GM12873 (cell line): Measurements from ENCODE around the gene GSTT4.

Experiments used
- CTCF ChIP-seq: IDR thresholded peaks from 2 replicates; pipeline ENCODE4 v1.5.1; 2012; ENCODE audit warnings: low read depth, mild to moderate bottlenecking, moderate library complexity, low read length, control low read depth; ENCODE audit not compliant: insufficient read depth; ENCODE audit errors: missing control alignments

The GSTT4 gene

GRCh38 chr22:24009227-24010017, 4.2 kb upstream of the GSTT4 start:
- TF ChIP-seq CTCF = no peak

- TF ChIP-seq CTCF = no peak
Measured at GRCh38 chr22:24008381-24009226, 3.4 kb upstream of the GSTT4 start.

- TF ChIP-seq CTCF = no peak
Measured at GRCh38 chr22:24008022-24008283, 2.7 kb upstream of the GSTT4 start.

GRCh38 chr22:24007253-24008021, 2.2 kb upstream of the GSTT4 start:
- no peak for TF ChIP-seq CTCF

- no peak for TF ChIP-seq CTCF
Measured at GRCh38 chr22:24006914-24007214, 1.6 kb upstream of the GSTT4 start.

- TF ChIP-seq CTCF = no peak
Measured at GRCh38 chr22:24006207-24006913, 1.1 kb upstream of the GSTT4 start.
